ENCODE measurements around the gene CRYAA. TPM values are rescaled to one million over a fixed set of nuclear protein-coding genes. Genes with fewer than 3 reads are reported as not detected.

The CRYAA gene
- polyA plus RNA-seq, 3 donors: not detected

GRCh38 chr21:43208561-43209332 is 39.9 kb downstream of the CRYAA start:
- Histone ChIP-seq H3K36me3 (replicated peaks in 1 of 2; ENCODE audit: control insufficient read depth in 1 of 2, insufficient read depth in 2 of 2, low read length in 2 of 2) (no peaks in the 10 kb centered on the region), H3K9ac (ENCODE audit: insufficient read depth, low read length, poor library complexity, severe bottlenecking) (no peak overlapping the region), H3K4me3 (replicated peaks in 1 of 3; ENCODE audit: low read depth in 2 of 3, low read length in 3 of 3) (no peak overlapping the region), H3K27ac (ENCODE audit: low read depth in 1 of 2, low read length in 2 of 2) (no peak overlapping the region), H2AFZ (ENCODE audit: insufficient read depth, low read depth, low read length, poor library complexity, severe bottlenecking) (no peak overlapping the region), H3K27me3 (ENCODE audit: control insufficient read depth in 2 of 2, insufficient read depth in 2 of 2, low read length in 2 of 2) (no peaks in the 10 kb centered on the region), H3K9me3 (replicated peaks in 1 of 2; ENCODE audit: control insufficient read depth in 1 of 2, insufficient read depth in 1 of 2, low read length in 2 of 2) (no peaks in the 10 kb centered on the region), H3K4me1 (ENCODE audit: control insufficient read depth in 1 of 2, insufficient read depth in 2 of 2, low read length in 2 of 2) (no peaks in the 10 kb centered on the region), H3K4me2 (replicated peaks; ENCODE audit: extremely low read depth, low read length, poor library complexity, severe bottlenecking) (no peak overlapping the region), H4K20me1 (ENCODE audit: insufficient read depth, low read length) (no peaks in the 10 kb centered on the region), H3K79me2 (ENCODE audit: insufficient read depth, low read length) (no peaks in the 10 kb centered on the region)
- intact Hi-C loops (cut with micrococcal nuclease): no loop called here
- WGBS (ENCODE audit: insufficient coverage): 91% methylated on average over 24 of the region's 29 CpGs
- Mint-ChIP-seq H3K27me3 (ENCODE audit: low read depth in 3 of 3) (peaks cover 0 to 5% (median 5%) of the 10 kb centered on the region in 3 donors), H3K4me3 (no peak overlapping the region), H3K36me3 (no peaks in the 10 kb centered on the region), H3K4me1 (no peaks in the 10 kb centered on the region), H3K27ac (no peak overlapping the region), H3K9me3 (peaks cover 0 to 4% (median 0%) of the 10 kb centered on the region in 7 donors)
- TF ChIP-seq CTCF (IDR thresholded peaks at IDR 0.05): no peak
- DNase-seq: no peak

- no peak overlapping the region for H3K27ac ChIP-seq (ENCODE audit: low read depth in 1 of 2, low read length in 2 of 2)
- H4K20me1 ChIP-seq (ENCODE audit: insufficient read depth, low read length): no peaks in the 10 kb centered on the region
- no peak overlapping the region for H3K4me2 ChIP-seq (replicated peaks; ENCODE audit: extremely low read depth, low read length, poor library complexity, severe bottlenecking)
- no peaks in the 10 kb centered on the region for H3K4me1 Mint-ChIP-seq
- no peak overlapping the region for H3K4me3 Mint-ChIP-seq
- DNase-seq: no peak
- no peaks in the 10 kb centered on the region for H3K36me3 ChIP-seq (replicated peaks in 1 of 2; ENCODE audit: control insufficient read depth in 1 of 2, insufficient read depth in 2 of 2, low read length in 2 of 2)
- no peak for TF ChIP-seq CTCF (IDR thresholded peaks at IDR 0.05)
- no peak overlapping the region for H3K27ac Mint-ChIP-seq
- no peak overlapping the region for H3K4me3 ChIP-seq (replicated peaks in 1 of 3; ENCODE audit: low read depth in 2 of 3, low read length in 3 of 3)
- intact Hi-C loops (cut with micrococcal nuclease): no loop called here
- no peak overlapping the region for H3K9ac ChIP-seq (ENCODE audit: insufficient read depth, low read length, poor library complexity, severe bottlenecking)
- no peaks in the 10 kb centered on the region for H3K4me1 ChIP-seq (ENCODE audit: control insufficient read depth in 1 of 2, insufficient read depth in 2 of 2, low read length in 2 of 2)
- H3K27me3 Mint-ChIP-seq (ENCODE audit: low read depth in 3 of 3): peaks cover 0 to 5% (median 5%) of the 10 kb centered on the region in 3 donors
- H3K9me3 Mint-ChIP-seq: peaks cover 0 to 4% (median 0%) of the 10 kb centered on the region in 7 donors
- H3K9me3 ChIP-seq (replicated peaks in 1 of 2; ENCODE audit: control insufficient read depth in 1 of 2, insufficient read depth in 1 of 2, low read length in 2 of 2): no peaks in the 10 kb centered on the region
- no peaks in the 10 kb centered on the region for H3K36me3 Mint-ChIP-seq
- H3K27me3 ChIP-seq (ENCODE audit: control insufficient read depth in 2 of 2, insufficient read depth in 2 of 2, low read length in 2 of 2): no peaks in the 10 kb centered on the region
- WGBS (ENCODE audit: insufficient coverage): 94% methylated on average over 35 of the region's 36 CpGs
- H2AFZ ChIP-seq (ENCODE audit: insufficient read depth, low read depth, low read length, poor library complexity, severe bottlenecking): no peak overlapping the region
- no peaks in the 10 kb centered on the region for H3K79me2 ChIP-seq (ENCODE audit: insufficient read depth, low read length)
Measured at GRCh38 chr21:43209575-43210453, 41.0 kb downstream of the CRYAA start.
